Measurements from ENCODE around the gene LRRC26.
"Not testable (repeated sequence)": the region's sequence is repeated elsewhere in the genome, so short reads cannot be mapped to it uniquely, and the experiment has no call there.

Gene LRRC26

GRCh38 chr9:137139468-137140150 lies 30.2 kb downstream of the LRRC26 start:
- DNase-seq, result no peak

GRCh38 chr9:137138722-137139467 lies 31.0 kb downstream of the LRRC26 start, which contains the start of gene GRIN1:
Gene GRIN1 (plus strand): TSS chr9:137139154. CDS start chr9:137139487, 333 bp downstream.
- peak in 14 of 56 donors; percentile 21 to 77 (median 54) for DNase-seq

GRCh38 chr9:137138058-137138721 lies 31.7 kb downstream of the LRRC26 start:
- peak in 32 of 56 donors; percentile 23 to 75 (median 53) for DNase-seq

GRCh38 chr9:137136881-137137607 lies 32.8 kb downstream of the LRRC26 start:
- DNase-seq, result no peak

GRCh38 chr9:137136261-137136880 lies 33.5 kb downstream of the LRRC26 start:
- no peak for DNase-seq

- DNase-seq, result not testable (repeated sequence)
These were observed 34.7 kb downstream of the LRRC26 start for GRCh38 chr9:137135154-137135553.

- no peak for DNase-seq
These were observed 35.7 kb downstream of the LRRC26 start for GRCh38 chr9:137134191-137134590.

- no peak for DNase-seq
These were observed 39.6 kb downstream of the LRRC26 start for GRCh38 chr9:137130176-137130755.

GRCh38 chr9:137129456-137130175 lies 40.2 kb downstream of the LRRC26 start:
- peak in 55 of 56 donors; percentile 14 to 89 (median 72) for DNase-seq

- no peak for DNase-seq
These were observed 40.9 kb downstream of the LRRC26 start for GRCh38 chr9:137128862-137129455.

GRCh38 chr9:137128158-137128861 lies 41.5 kb downstream of the LRRC26 start:
- no peak for DNase-seq

GRCh38 chr9:137127301-137128157 lies 42.3 kb downstream of the LRRC26 start:
- DNase-seq, result no peak

- DNase-seq, result no peak
These were observed 43.1 kb downstream of the LRRC26 start for GRCh38 chr9:137126786-137127185.

GRCh38 chr9:137123952-137124462 lies 45.8 kb downstream of the LRRC26 start:
- not testable (repeated sequence) for DNase-seq

- no peak for DNase-seq
These were observed 46.4 kb downstream of the LRRC26 start for GRCh38 chr9:137123468-137123837.

- not testable (repeated sequence) for DNase-seq
These were observed 46.9 kb downstream of the LRRC26 start for GRCh38 chr9:137122796-137123467.
